ENCODE data around the gene RDM1.
"Not testable (repeated sequence)": the region's sequence is repeated elsewhere in the genome, so short reads cannot be mapped to it uniquely, and the experiment has no call there.

RDM1 gene

GRCh38 chr17:35930211-35931065 lies at the start of gene RDM1:
Gene RDM1, minus strand, starts transcription at chr17:35930773. Its CDS starts 46 bp downstream, at chr17:35930727.
- DNase-seq (ENCODE audit: low read depth in 2 of 2) = peak; percentile 58 to 68

GRCh38 chr17:35978346-35978745 lies 47.8 kb upstream of the RDM1 start:
- DNase-seq (ENCODE audit: low read depth in 2 of 2) = no peak

- no peak for DNase-seq (ENCODE audit: low read depth in 2 of 2)
Observed at GRCh38 chr17:35977509-35977908, 46.9 kb upstream of the RDM1 start.

- DNase-seq (ENCODE audit: low read depth in 2 of 2) = no peak
Observed at GRCh38 chr17:35973333-35974260, 43.0 kb upstream of the RDM1 start.

- no peak for DNase-seq (ENCODE audit: low read depth in 2 of 2)
Observed at GRCh38 chr17:35972945-35973332, 42.4 kb upstream of the RDM1 start.

- no peak for DNase-seq (ENCODE audit: low read depth in 2 of 2)
Observed at GRCh38 chr17:35972535-35972934, 42.0 kb upstream of the RDM1 start.

GRCh38 chr17:35972066-35972465 lies 41.5 kb upstream of the RDM1 start:
- no peak for DNase-seq (ENCODE audit: low read depth in 2 of 2)

GRCh38 chr17:35969558-35970380 lies 39.2 kb upstream of the RDM1 start:
- DNase-seq (ENCODE audit: low read depth in 2 of 2) = peak; percentile 21 to 52

GRCh38 chr17:35968520-35969054 lies 38.0 kb upstream of the RDM1 start:
- DNase-seq (ENCODE audit: low read depth in 2 of 2) = no peak

GRCh38 chr17:35965272-35965671 lies 34.7 kb upstream of the RDM1 start:
- no peak for DNase-seq (ENCODE audit: low read depth in 2 of 2)

GRCh38 chr17:35963663-35964062 lies 33.1 kb upstream of the RDM1 start:
- no peak for DNase-seq (ENCODE audit: low read depth in 2 of 2)

- DNase-seq (ENCODE audit: low read depth in 2 of 2) = no peak
Observed at GRCh38 chr17:35953720-35954119, 23.1 kb upstream of the RDM1 start.

- DNase-seq (ENCODE audit: low read depth in 2 of 2) = no peak
Observed at GRCh38 chr17:35949401-35949800, 18.8 kb upstream of the RDM1 start.

- DNase-seq (ENCODE audit: low read depth in 2 of 2) = no peak
Observed at GRCh38 chr17:35948092-35948491, 17.5 kb upstream of the RDM1 start.

- DNase-seq (ENCODE audit: low read depth in 2 of 2) = peak in 1 of 2 donors; percentile 12
Observed at GRCh38 chr17:35947156-35947585, 16.6 kb upstream of the RDM1 start.

GRCh38 chr17:35944151-35944550 lies 13.6 kb upstream of the RDM1 start:
- DNase-seq (ENCODE audit: low read depth in 2 of 2) = no peak

- no peak for DNase-seq (ENCODE audit: low read depth in 2 of 2)
Observed at GRCh38 chr17:35943537-35943936, 13.0 kb upstream of the RDM1 start, which contains the start of gene LYZL6. Gene LYZL6, minus strand, starts transcription at chr17:35943713. Its CDS starts 4,357 bp downstream, at chr17:35939356.

GRCh38 chr17:35942588-35943186 lies 12.1 kb upstream of the RDM1 start:
- no peak for DNase-seq (ENCODE audit: low read depth in 2 of 2)

GRCh38 chr17:35938492-35938891 lies 7.9 kb upstream of the RDM1 start:
- not testable (repeated sequence) for DNase-seq (ENCODE audit: low read depth in 2 of 2)

GRCh38 chr17:35936063-35936462 lies 5.5 kb upstream of the RDM1 start:
- DNase-seq (ENCODE audit: low read depth in 2 of 2) = no peak

GRCh38 chr17:35934760-35935159 lies 4.2 kb upstream of the RDM1 start:
- DNase-seq (ENCODE audit: low read depth in 2 of 2) = no peak
